ENCODE data around the gene AMN1.

DNA sequence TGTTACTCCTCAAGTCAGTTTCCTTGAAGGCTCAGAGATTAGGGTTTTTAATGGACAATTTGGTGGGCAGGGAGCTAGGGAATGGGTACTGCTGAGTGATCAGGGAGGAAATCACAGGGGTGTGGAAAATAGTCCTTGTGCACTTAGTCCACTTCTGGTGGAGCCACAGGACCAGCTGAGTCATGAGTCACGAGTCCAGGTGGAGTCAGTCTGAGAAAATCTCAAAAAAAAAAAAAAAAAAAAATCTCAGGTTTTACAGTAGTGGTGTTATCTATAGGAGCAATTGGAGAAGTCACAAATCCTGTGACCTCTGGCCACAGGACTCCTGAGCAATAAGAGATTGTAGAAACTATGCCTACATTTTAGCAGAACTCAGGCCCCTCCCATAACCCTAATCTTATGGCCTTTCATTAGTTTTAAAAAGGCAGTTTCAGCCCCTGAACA lies 28.2 kb upstream of the AMN1 start:
- TF ChIP-seq EP300 (IDR thresholded peaks at IDR 0.05) (no peak), CTCF (IDR thresholded peaks at IDR 0.05) (no peak)

Measured in tibial nerve (tissue), 4 donors.